Stimulated activated CD4-positive, alpha-beta T cell treated with anti-CD3 and anti-CD28 coated beads, Interleukin-15, amount 100 ng/mL, for 48 hours (primary cell): Measurements from ENCODE around the gene LPA.
"Not testable (repeated sequence)": the region's sequence is repeated elsewhere in the genome, so short reads cannot be mapped to it uniquely, and the experiment has no call there.

ENCODE experiments used
- DNase-seq, 2 donors: peaks; one replicate each; pipeline ENCODE4 v3.0.0-alpha.2; 2020; ENCODE audit warnings: low read depth in 2 of 2

LPA gene, protein sequence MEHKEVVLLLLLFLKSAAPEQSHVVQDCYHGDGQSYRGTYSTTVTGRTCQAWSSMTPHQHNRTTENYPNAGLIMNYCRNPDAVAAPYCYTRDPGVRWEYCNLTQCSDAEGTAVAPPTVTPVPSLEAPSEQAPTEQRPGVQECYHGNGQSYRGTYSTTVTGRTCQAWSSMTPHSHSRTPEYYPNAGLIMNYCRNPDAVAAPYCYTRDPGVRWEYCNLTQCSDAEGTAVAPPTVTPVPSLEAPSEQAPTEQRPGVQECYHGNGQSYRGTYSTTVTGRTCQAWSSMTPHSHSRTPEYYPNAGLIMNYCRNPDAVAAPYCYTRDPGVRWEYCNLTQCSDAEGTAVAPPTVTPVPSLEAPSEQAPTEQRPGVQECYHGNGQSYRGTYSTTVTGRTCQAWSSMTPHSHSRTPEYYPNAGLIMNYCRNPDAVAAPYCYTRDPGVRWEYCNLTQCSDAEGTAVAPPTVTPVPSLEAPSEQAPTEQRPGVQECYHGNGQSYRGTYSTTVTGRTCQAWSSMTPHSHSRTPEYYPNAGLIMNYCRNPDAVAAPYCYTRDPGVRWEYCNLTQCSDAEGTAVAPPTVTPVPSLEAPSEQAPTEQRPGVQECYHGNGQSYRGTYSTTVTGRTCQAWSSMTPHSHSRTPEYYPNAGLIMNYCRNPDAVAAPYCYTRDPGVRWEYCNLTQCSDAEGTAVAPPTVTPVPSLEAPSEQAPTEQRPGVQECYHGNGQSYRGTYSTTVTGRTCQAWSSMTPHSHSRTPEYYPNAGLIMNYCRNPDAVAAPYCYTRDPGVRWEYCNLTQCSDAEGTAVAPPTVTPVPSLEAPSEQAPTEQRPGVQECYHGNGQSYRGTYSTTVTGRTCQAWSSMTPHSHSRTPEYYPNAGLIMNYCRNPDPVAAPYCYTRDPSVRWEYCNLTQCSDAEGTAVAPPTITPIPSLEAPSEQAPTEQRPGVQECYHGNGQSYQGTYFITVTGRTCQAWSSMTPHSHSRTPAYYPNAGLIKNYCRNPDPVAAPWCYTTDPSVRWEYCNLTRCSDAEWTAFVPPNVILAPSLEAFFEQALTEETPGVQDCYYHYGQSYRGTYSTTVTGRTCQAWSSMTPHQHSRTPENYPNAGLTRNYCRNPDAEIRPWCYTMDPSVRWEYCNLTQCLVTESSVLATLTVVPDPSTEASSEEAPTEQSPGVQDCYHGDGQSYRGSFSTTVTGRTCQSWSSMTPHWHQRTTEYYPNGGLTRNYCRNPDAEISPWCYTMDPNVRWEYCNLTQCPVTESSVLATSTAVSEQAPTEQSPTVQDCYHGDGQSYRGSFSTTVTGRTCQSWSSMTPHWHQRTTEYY (N-terminal part only)

GRCh38 chr6:160664198-160664597 is at the start of gene LPA:
TSS of gene LPA (minus strand) at chr6:160664275. CDS start at chr6:160664214, 61 bp downstream.
- not testable (repeated sequence) for DNase-seq

DNA sequence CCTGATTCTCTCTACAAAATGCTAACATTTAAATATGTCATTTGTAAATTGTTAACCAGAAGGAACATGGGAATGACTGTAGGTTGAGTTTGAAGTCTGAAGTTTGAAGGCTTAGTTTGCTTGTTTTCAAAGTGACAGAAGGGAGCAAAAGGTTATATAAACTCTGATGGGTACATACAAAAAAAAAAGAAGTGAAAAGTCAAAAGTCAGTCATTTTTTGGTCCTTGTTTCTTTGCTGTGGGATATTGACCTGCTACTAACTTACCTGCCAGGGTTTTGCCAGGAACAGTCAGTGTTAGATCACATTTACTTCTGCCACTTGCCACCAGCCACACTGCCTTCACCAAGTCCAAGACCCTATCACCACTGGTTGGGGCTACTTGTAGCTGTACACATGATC is 44.9 kb upstream of the LPA start:
- DNase-seq: not testable (repeated sequence)

DNA sequence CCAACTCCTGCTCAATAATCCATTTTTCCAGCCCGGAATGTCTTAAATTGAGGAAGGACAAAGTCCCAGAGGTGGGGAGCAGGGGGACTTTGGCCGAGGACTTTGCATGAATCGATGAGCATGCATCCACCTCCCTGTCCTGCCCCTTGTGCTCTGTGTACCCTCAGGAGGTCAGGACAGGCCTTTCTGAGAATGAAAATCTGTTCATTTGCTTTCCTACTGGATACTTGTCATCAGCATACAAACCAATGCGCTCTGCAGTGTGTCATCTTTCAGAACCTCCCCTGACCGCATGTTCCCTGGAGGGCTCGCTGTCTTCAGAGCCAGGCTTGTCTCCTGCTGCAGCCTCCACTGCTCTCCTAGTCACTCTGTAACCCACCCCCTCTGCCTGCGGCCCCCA is 40.6 kb upstream of the LPA start:
- DNase-seq: not testable (repeated sequence)

DNA sequence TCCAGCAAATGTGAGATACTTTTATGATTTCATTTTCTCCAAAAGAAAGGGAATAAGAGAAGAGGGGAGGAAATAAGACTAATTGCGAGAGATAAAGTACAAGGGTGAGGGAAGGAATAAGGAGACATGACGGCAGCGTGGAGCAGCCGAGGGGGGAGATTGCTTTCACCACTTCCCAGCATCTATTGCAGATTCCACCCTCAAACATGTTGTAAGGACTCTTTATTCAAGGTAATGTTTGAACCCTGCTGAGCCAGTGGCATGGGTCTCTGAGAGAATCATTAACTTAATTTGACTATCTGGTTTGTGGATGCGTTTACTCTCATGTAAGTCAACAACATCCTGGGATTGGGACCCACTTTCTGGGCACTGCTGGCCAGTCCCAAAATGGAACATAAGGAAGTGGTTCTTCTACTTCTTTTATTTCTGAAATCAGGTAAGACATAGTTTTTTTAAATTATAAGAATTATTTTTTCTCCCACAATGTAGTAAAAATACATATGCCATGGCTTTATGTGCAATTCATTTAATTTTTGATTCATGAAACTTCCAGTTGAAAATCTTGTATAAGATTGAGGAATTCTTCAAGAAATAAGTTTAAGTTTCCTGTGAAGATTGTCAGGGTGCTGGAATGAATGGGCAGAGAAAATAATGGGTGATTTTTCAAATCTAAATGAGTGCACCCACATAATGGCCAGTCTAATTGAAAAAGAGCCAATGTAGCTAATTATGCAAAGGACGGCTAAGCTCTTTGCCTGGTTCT is 38.0 kb upstream of the LPA start, which contains the start of gene PLG:
Gene PLG (plus strand): TSS at position 327 of the 763 bp plus-strand sequence. CDS start 61 bp downstream, at position 388.
- not testable (repeated sequence) for DNase-seq

DNA sequence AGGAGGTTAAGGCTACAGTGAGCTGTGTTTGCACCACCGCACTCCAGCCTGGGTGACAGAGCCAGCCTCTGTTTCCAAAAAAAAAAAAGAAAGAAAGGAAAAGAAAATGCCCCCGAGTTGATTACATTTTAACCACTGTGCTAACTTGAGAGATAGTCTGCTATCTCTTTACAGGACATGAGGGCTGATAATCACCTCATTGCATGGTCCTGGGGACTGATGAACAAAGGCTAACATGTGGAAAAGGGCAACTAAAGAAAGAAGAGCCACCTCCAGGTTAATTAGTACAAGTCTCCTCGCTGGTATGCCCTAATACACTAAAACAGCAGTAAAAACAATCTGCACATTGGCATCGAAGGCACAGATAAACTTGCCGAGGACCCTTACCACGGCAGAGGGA is 33.8 kb upstream of the LPA start:
- no peak for DNase-seq

- DNase-seq: not testable (repeated sequence)
These were observed 32.8 kb upstream of the LPA start for GRCh38 chr6:160696884-160697283.

DNA sequence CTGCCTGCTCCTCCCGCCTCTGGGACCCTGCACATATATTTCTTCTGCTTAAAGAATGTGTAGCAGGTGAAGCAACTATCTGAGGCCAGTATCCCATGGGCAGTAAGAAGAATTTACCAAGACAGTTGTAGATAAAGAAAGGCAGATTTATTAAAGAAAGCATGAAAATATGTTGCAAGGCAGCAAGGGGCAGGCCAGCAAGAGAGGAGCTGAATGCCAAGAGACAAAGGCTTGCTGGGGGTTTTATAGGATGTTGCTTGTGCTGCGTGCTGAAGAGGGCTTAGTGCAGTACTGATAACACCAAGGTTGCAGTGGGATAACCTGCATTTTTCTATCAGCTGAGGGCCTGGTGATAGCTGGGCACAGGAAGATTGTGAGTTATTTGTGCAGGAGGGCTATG is 31.5 kb upstream of the LPA start:
- DNase-seq: not testable (repeated sequence)

DNA sequence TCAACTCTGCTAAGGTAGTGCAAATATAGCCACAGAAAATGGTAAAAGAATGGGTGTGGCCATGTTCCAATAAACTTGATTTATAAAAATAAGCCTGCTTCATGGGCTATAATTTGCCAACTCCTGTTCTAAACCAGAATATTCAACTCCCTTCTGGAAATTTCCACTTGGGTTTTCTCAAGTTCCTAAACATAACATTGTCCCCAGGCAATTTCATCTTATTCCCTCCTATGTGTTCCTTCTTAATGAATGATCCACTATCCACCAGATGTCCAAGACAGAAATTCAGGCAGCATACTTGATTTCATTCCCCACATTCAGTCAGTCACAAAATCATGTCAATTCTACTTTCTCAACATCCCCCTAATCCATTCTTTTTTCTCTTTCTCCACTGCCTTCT is 30.9 kb upstream of the LPA start:
- not testable (repeated sequence) for DNase-seq

DNA sequence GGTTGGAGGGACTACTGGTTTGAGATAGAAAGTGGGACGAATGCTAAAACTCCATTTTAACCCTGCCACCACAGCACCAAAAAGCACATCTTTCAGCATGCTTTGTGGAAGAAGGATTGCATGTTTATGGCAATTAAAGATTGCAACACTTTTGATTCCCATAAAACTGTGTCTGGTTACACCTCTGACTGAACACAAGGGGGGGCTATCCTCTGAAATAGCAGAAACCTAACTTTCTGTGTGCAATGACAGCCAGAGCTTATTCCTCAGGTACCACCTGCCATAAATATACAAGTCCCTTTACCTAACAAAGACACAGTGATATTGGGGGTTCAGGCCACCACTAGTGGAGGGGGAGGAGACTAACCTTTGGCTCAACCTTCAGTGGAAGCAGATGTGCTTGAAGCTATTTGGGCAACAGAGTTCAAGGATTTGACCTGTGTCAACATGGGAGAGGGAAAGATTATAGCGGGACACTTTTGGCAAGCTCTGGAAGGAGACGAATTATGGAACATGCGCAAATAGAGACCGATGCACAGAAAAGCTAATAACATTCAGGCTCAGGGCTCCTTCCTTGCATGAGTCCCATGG is 28.4 kb upstream of the LPA start:
- DNase-seq: no peak

DNA sequence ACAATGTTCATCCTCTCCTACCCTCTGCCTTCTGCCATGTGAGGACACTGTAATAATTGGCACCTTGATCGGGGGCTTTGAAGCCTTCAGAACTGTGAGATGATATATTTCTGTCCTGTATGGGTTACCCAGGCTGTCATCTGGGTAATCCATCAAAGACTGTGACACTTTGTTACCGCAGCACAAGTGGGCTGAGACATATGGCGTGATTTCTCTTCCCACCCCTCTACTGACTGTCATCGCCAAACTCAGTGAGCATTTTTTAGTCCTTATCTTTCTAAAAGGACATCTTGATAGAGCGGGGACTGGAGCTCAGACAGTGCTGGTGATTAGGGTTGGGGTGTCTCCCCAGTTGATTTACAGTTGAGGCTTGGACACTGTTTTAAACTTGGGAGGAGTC is 27.5 kb upstream of the LPA start:
- DNase-seq: no peak

- no peak for DNase-seq
These were observed 26.4 kb upstream of the LPA start for GRCh38 chr6:160690458-160690857.

DNA sequence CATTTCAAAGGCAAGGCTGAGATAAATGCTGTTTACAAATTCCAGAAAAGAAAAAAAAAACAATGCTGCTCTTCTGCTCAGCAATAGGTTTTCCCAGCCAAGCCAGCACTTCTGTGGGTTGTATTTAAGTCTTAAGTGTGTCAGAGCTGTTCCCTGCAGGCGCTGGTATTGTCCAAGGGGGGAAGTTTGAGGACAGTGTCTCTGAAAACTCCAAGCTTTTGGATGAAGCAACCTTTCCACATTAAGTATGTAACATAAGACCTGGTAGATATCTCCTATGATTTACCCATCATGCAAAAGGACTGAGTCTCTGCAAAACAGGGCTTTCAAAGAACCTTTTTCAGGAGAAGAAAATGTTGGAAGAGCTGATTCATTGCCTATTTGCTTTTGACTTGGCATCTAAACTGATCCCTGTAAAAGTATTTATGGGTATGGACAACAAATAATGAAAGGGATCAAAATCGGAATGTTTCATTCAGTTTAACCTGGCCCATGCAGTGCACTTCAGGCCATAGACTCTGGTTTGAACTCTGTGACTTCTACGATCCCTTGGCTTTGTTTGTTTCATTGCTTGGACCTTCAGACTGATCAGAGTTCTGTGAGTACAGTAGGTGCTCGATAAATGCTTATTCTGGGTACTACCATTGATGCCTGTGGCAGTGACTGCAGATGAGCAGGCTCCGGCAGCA is 21.8 kb upstream of the LPA start:
- DNase-seq: no peak

- DNase-seq: not testable (repeated sequence)
These were observed 21.2 kb upstream of the LPA start for GRCh38 chr6:160685101-160685761.

- DNase-seq: no peak
These were observed 15.3 kb upstream of the LPA start for GRCh38 chr6:160679402-160679769.

GRCh38 chr6:160678744-160679401 is 14.8 kb upstream of the LPA start:
- DNase-seq: no peak

DNA sequence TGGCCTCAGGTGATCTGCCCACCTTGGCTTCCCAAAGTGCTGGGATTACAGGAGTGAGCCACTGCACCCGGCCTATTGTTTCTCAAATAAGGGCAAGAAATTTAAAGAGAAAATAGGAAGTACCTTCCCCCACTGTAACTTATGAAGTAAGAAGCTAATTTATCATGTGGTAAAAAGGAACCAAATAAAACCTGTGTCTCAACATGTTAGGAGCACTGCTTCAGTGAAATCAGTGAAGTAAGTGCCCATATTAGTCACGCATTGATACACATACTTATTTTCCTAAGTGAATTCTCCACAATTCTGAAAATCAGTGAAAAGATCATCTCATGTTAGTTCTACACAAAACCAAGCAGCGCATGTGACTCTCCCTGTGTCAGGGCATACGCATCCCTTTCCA is 14.2 kb upstream of the LPA start:
- no peak for DNase-seq

DNA sequence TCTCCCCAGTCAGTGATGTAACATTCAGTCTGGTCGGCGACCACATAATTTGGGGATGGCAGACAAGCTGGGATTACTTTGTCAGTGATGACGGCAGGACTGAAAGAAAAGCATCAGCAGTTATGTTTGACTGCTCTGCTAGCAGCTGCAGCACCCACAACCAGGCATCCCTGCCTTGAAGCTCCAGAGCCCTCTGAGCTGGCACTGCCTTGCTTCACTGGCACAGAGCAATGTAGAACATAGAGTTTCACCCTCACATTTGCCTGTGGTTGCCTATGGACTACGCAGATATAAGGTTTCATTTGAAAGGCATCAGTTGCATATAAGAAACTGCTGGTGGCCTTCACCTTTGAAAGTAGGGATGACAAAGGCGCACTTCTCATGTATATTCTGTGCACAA is 12.3 kb upstream of the LPA start:
- DNase-seq: not testable (repeated sequence)

- no peak for DNase-seq
These were observed 4.5 kb upstream of the LPA start for GRCh38 chr6:160668589-160668988.
